ENCODE data around the gene COX6B2.

GRCh38 chr19:55368106-55368505 lies 13.6 kb upstream of the COX6B2 start:
- no peak for TF ChIP-seq ATF3 (IDR thresholded peaks at IDR 0.05)
- TF ChIP-seq, protein P1, sequence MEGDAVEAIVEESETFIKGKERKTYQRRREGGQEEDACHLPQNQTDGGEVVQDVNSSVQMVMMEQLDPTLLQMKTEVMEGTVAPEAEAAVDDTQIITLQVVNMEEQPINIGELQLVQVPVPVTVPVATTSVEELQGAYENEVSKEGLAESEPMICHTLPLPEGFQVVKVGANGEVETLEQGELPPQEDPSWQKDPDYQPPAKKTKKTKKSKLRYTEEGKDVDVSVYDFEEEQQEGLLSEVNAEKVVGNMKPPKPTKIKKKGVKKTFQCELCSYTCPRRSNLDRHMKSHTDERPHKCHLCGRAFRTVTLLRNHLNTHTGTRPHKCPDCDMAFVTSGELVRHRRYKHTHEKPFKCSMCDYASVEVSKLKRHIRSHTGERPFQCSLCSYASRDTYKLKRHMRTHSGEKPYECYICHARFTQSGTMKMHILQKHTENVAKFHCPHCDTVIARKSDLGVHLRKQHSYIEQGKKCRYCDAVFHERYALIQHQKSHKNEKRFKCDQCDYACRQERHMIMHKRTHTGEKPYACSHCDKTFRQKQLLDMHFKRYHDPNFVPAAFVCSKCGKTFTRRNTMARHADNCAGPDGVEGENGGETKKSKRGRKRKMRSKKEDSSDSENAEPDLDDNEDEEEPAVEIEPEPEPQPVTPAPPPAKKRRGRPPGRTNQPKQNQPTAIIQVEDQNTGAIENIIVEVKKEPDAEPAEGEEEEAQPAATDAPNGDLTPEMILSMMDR (IDR thresholded peaks at IDR 0.05; ENCODE audit: low read depth, low read length, missing input control), result no peak
- no peak for TF ChIP-seq FOXA1 (IDR thresholded peaks at IDR 0.05)
- no peak for TF ChIP-seq TAF1 (conservative IDR thresholded peaks at IDR 0.05)
- TF ChIP-seq JUND (IDR thresholded peaks at IDR 0.05), result no peak
- no peak for TF ChIP-seq EGR1 (IDR thresholded peaks at IDR 0.05; ENCODE audit: low read depth in 2 of 2)
- no peak for TF ChIP-seq YY1 (IDR thresholded peaks at IDR 0.05)
- TF ChIP-seq MAX (IDR thresholded peaks at IDR 0.05), result no peak
- no peak for TF ChIP-seq NR2F2 (IDR thresholded peaks at IDR 0.05)
